Vagina (tissue), 2 donors: ENCODE data around the gene JUN. TPM values are rescaled to one million over a fixed set of nuclear protein-coding genes. Genes with fewer than 3 reads are reported as not detected.

Source experiments
- DNase-seq, 2 donors: peaks; one replicate each; pipeline ENCODE4 v3.0.0-alpha.2; 2017; ENCODE audit errors: extremely low spot score in 2 of 2
- H3K27ac ChIP-seq: fragments of 200-600 bp; sonication (generic); one replicate; pipeline ENCODE4 v1.5.1; 2019
- H3K27me3 ChIP-seq: fragments of 200-600 bp; sonication (generic); one replicate; pipeline ENCODE4 v1.5.1; 2019
- H3K36me3 ChIP-seq, 2 donors: fragments of 200-600 bp; sonication (generic); one replicate each; pipeline ENCODE4 v1.5.1; 2017 to 2019
- H3K4me1 ChIP-seq: fragments of 200-600 bp; sonication (generic); one replicate; pipeline ENCODE4 v1.5.1; 2019
- H3K4me3 ChIP-seq, 2 donors: fragments of 200-600 bp; sonication (generic); 1 replicate in 1 of 2; 2 replicates in 1 of 2; pipeline ENCODE4 v1.5.1; 2016 to 2019
- H3K9me3 ChIP-seq: fragments of 200-600 bp; sonication (generic); one replicate; pipeline ENCODE4 v1.5.1; 2019
- CTCF ChIP-seq, 3 experiments: fragments of 450-650 bp in 2 of 3; fragments of 200-600 bp in 1 of 3; sonication (generic) in 1 of 3; IDR thresholded peaks; one replicate each; pipeline ENCODE4 v1.5.1; 2017 to 2019; ENCODE audit warnings: antibody characterized with exemption in 3 of 3, mild to moderate bottlenecking in 2 of 3, moderate library complexity in 2 of 3
- POLR2A ChIP-seq, 2 donors: fragments of 450-650 bp; IDR thresholded peaks; one replicate each; pipeline ENCODE4 v1.6.1; 2017; ENCODE audit warnings: antibody characterized with exemption in 2 of 2, mild to moderate bottlenecking in 2 of 2, moderate library complexity in 2 of 2
- POLR2AphosphoS5 ChIP-seq, 2 donors: sonication (generic); formaldehyde crosslinking; IDR thresholded peaks; one replicate each; pipeline ENCODE4 v1.9.0; 2017; ENCODE audit warnings: antibody characterized with exemption in 2 of 2, mild to moderate bottlenecking in 2 of 2, low read depth in 1 of 2; ENCODE audit not compliant: insufficient read depth in 1 of 2
- intact Hi-C: fragments of 100-400 bp; cut with DNase I; formaldehyde crosslinking; loops from one replicate; pipeline ENCODE4 v1.15.1; 2023
- total RNA-seq: library from RNA; depleted of rRNA; stranded (reverse); fragments of >200 nt; gene quantifications from one replicate; pipeline ENCODE4 v1.2.3, GENCODE V29; 2016

Gene JUN
- total RNA-seq, 1 donor from 2014 or later, result 275 TPM

GRCh38 chr1:58796416-58796815, 12.6 kb upstream of the JUN start:
- H3K36me3 ChIP-seq, result no peaks in the 10 kb centered on the region

GRCh38 chr1:58794585-58794984, 10.7 kb upstream of the JUN start:
- TF ChIP-seq POLR2A (IDR thresholded peaks at IDR 0.05) (no peak), CTCF (IDR thresholded peaks at IDR 0.05) (no peak), POLR2AphosphoS5 (IDR thresholded peaks at IDR 0.05; ENCODE audit: insufficient read depth in 1 of 2, low read depth in 1 of 2) (no peak)
- Histone ChIP-seq H3K9me3 (no peaks in the 10 kb centered on the region), H3K27me3 (no peaks in the 10 kb centered on the region), H3K4me1 (no peaks in the 10 kb centered on the region), H3K4me3 (no peak overlapping the region), H3K27ac (no peak overlapping the region), H3K36me3 (no peaks in the 10 kb centered on the region)
- intact Hi-C loops, result no loop called here
- DNase-seq, result no peak

More at GRCh38 chr1:58796416-58796815, 12.6 kb upstream of the JUN start:
- H3K27me3 ChIP-seq, result no peaks in the 10 kb centered on the region
- intact Hi-C loops, result no loop called here
- H3K4me3 ChIP-seq, result no peak overlapping the region
- TF ChIP-seq CTCF (IDR thresholded peaks at IDR 0.05) (no peak), POLR2AphosphoS5 (IDR thresholded peaks at IDR 0.05; ENCODE audit: insufficient read depth in 1 of 2, low read depth in 1 of 2) (no peak), POLR2A (IDR thresholded peaks at IDR 0.05) (no peak)
- H3K4me1 ChIP-seq, result no peaks in the 10 kb centered on the region
- no peaks in the 10 kb centered on the region for H3K9me3 ChIP-seq
- DNase-seq, result no peak
- H3K27ac ChIP-seq, result no peak overlapping the region

GRCh38 chr1:58792846-58793245, 9.0 kb upstream of the JUN start:
- Histone ChIP-seq H3K4me1 (no peaks in the 10 kb centered on the region), H3K4me3 (no peak overlapping the region), H3K36me3 (no peaks in the 10 kb centered on the region), H3K27ac (no peak overlapping the region), H3K27me3 (no peaks in the 10 kb centered on the region), H3K9me3 (no peaks in the 10 kb centered on the region)
- intact Hi-C loops, result no loop called here
- DNase-seq, result no peak
- TF ChIP-seq POLR2AphosphoS5 (IDR thresholded peaks at IDR 0.05; ENCODE audit: insufficient read depth in 1 of 2, low read depth in 1 of 2) (no peak), CTCF (IDR thresholded peaks at IDR 0.05) (no peak), POLR2A (IDR thresholded peaks at IDR 0.05) (no peak)

- intact Hi-C loops, result no loop called here
- Histone ChIP-seq H3K27me3 (no peaks in the 10 kb centered on the region), H3K9me3 (no peaks in the 10 kb centered on the region), H3K4me3 (no peak overlapping the region), H3K36me3 (no peaks in the 10 kb centered on the region), H3K4me1 (peaks cover 11% of the 10 kb centered on the region), H3K27ac (no peak overlapping the region)
- DNase-seq, result no peak
- TF ChIP-seq POLR2A (IDR thresholded peaks at IDR 0.05) (no peak), POLR2AphosphoS5 (IDR thresholded peaks at IDR 0.05; ENCODE audit: insufficient read depth in 1 of 2, low read depth in 1 of 2) (no peak), CTCF (IDR thresholded peaks at IDR 0.05) (no peak)
These were observed 7.3 kb upstream of the JUN start for GRCh38 chr1:58791106-58791505.

GRCh38 chr1:58789996-58790660, 6.3 kb upstream of the JUN start:
- Histone ChIP-seq H3K4me1 (peaks cover 19% of the 10 kb centered on the region), H3K27me3 (no peaks in the 10 kb centered on the region), H3K9me3 (no peaks in the 10 kb centered on the region), H3K36me3 (no peaks in the 10 kb centered on the region), H3K4me3 (no peak overlapping the region), H3K27ac (no peak overlapping the region)
- intact Hi-C loops, result loop anchor here (10.0 kb wide), 2 partner anchors 265 to 355 kb away; no protein-coding TSS in a partner anchor
- no peak for DNase-seq
- TF ChIP-seq POLR2AphosphoS5 (IDR thresholded peaks at IDR 0.05; ENCODE audit: insufficient read depth in 1 of 2, low read depth in 1 of 2) (no peak), POLR2A (IDR thresholded peaks at IDR 0.05) (no peak), CTCF (IDR thresholded peaks at IDR 0.05) (no peak)
